GM12878 (cell line): ENCODE measurements around the gene ZC3H15. TPM values are rescaled to one million over a fixed set of nuclear protein-coding genes. Genes with fewer than 3 reads are reported as not detected.

Experiments
- ATAC-seq: fragments of 200-7000 bp; cut with Tn5 transposase; 3 replicates; pipeline ENCODE4 v1.9.1; 2020; ENCODE audit warnings: mild to moderate bottlenecking, moderate library complexity
- BruUV-seq: library from RNA; stranded (reverse); fragments of 400-500 nt; replicated peaks from 2 replicates; lab custom pipeline; 2021; lab: Mats Ljungman, UMichigan
- CTCF ChIA-PET: fragments of 300-600 bp; sonication (Branson Sonifier 250); formaldehyde crosslinking; extraction: SDS; loops from one replicate; lab custom pipeline; 2021; ENCODE audit warnings: inconsistent platforms; lab: Yijun Ruan, JAX
- POLR2A ChIA-PET: fragments of 350-600 bp; formaldehyde crosslinking; extraction: SDS; loops from one replicate; lab custom pipeline; 2021; ENCODE audit warnings: inconsistent platforms; lab: Charles Lee
- RAD21 ChIA-PET: fragments of 300-600 bp; sonication (Branson Sonifier 250); formaldehyde crosslinking; loops from one replicate; lab custom pipeline; 2023; ENCODE audit warnings: antibody characterized with exemption; ENCODE audit not compliant: unreplicated experiment; lab: Charles Lee
- SMC1A ChIA-PET: fragments of 300-600 bp; sonication (Branson Sonifier 250); formaldehyde crosslinking; loops from one replicate; lab custom pipeline; 2023; ENCODE audit not compliant: unreplicated experiment, uncharacterized antibody; lab: Charles Lee
- DNase-seq: peaks from one replicate; pipeline ENCODE4 v3.0.0-alpha.2; 2011; ENCODE audit warnings: low read depth, low spot score
- FAIRE-seq: peaks from 3 replicates; lab custom pipeline; 2011; peaks lifted over from hg19 to GRCh38; lab: Jason Lieb, UNC
- H2AFZ ChIP-seq: 2 replicates; pipeline ENCODE4 v1.6.0; 2011; ENCODE audit warnings: low read depth, low read length, control low read depth; ENCODE audit not compliant: control insufficient read depth
- H3K27ac ChIP-seq: 2 replicates; pipeline ENCODE4 v1.5.1; 2011; ENCODE audit warnings: control low read depth; ENCODE audit not compliant: control insufficient read depth, insufficient read depth
- H3K27me3 ChIP-seq, 2 experiments: replicated peaks in 1 of 2; 2 replicates each; pipeline versions ENCODE4 v1.6.0 to v1.6.1; 2011; ENCODE audit warnings: low read length in 1 of 2; ENCODE audit not compliant: control insufficient read depth in 2 of 2, insufficient read depth in 2 of 2
- H3K36me3 ChIP-seq, 2 experiments: 2 replicates each; pipeline ENCODE4 v1.5.1; 2011; ENCODE audit warnings: low read length in 1 of 2; ENCODE audit not compliant: control insufficient read depth in 2 of 2, insufficient read depth in 2 of 2
- H3K4me1 ChIP-seq: 2 replicates; pipeline ENCODE4 v1.6.1; 2011; ENCODE audit warnings: mild to moderate bottlenecking, low read length, moderate library complexity, mixed read lengths; ENCODE audit not compliant: control insufficient read depth, insufficient read depth
- H3K4me2 ChIP-seq: 2 replicates; pipeline ENCODE4 v1.6.0; 2011; ENCODE audit warnings: control low read depth; ENCODE audit not compliant: control insufficient read depth, insufficient read depth
- H3K4me3 ChIP-seq: fragments of 200-600 bp; sonication (generic); 2 replicates; pipeline ENCODE4 v1.5.1; 2016
- H3K79me2 ChIP-seq: 2 replicates; pipeline ENCODE4 v1.6.0; 2011; ENCODE audit warnings: low read length; ENCODE audit not compliant: control insufficient read depth, insufficient read depth
- H3K9ac ChIP-seq: 2 replicates; pipeline ENCODE4 v1.8.0; 2011; ENCODE audit warnings: low read length, control low read depth, mixed read lengths; ENCODE audit not compliant: control insufficient read depth, insufficient read depth
- H3K9me3 ChIP-seq: replicated peaks from 3 replicates; pipeline ENCODE4 v1.5.1; 2011; ENCODE audit warnings: mild to moderate bottlenecking, low read length; ENCODE audit not compliant: control insufficient read depth, insufficient read depth
- H4K20me1 ChIP-seq: 2 replicates; pipeline ENCODE4 v1.6.0; 2011; ENCODE audit not compliant: control insufficient read depth, insufficient read depth
- BHLHE40 ChIP-seq, 2 experiments: fragments of 450-650 bp in 1 of 2; IDR thresholded peaks; 2 replicates each; pipeline ENCODE4 v1.6.1; 2011 to 2017; ENCODE audit warnings: low read depth in 2 of 2, borderline replicate concordance in 1 of 2, improper control_type of control experiment in 1 of 2, low read length in 1 of 2, mild to moderate bottlenecking in 1 of 2
- MTA3 ChIP-seq: IDR thresholded peaks from 2 replicates; pipeline ENCODE4 v1.6.1; 2012; ENCODE audit warnings: low read length, inconsistent platforms, borderline replicate concordance
- RAD21 ChIP-seq: IDR thresholded peaks from 2 replicates; pipeline ENCODE4 v1.6.1; 2011; ENCODE audit warnings: mild to moderate bottlenecking, low read depth, low read length, moderate library complexity; ENCODE audit not compliant: insufficient read depth
- RAD51 ChIP-seq: fragments of 450-650 bp; IDR thresholded peaks from 2 replicates; pipeline ENCODE4 v1.6.1; 2016; ENCODE audit warnings: moderate library complexity, mild to moderate bottlenecking, inconsistent platforms
- SMC3 ChIP-seq: IDR thresholded peaks from 2 replicates; pipeline ENCODE4 v1.6.1; 2011; ENCODE audit warnings: low read length, improper control_type of control experiment, borderline replicate concordance
- TAF1 ChIP-seq: IDR thresholded peaks from 2 replicates; pipeline ENCODE4 v1.6.1; 2011; ENCODE audit warnings: mild to moderate bottlenecking, low read depth, low read length, borderline replicate concordance
- WGBS: methylation state at CpG from one replicate; pipeline ENCODE4 v1.1.6; 2016; ENCODE audit warnings: low lambda C conversion rate; ENCODE audit not compliant: insufficient replicate concordance, insufficient coverage; ENCODE audit errors: missing lambda C conversion rate; 5-methylcytosine and 5-hydroxymethylcytosine counted together
- in situ Hi-C: fragments of 300-500 bp; cut with MboI; formaldehyde crosslinking; loops from 9 replicates; pipeline ENCODE4 v1.14.3; 2018; ENCODE audit warnings: mixed read lengths
- intact Hi-C: fragments of 100-400 bp; cut with micrococcal nuclease; formaldehyde crosslinking; loops from one replicate; pipeline ENCODE4 v1.14.2; 2022; ENCODE audit not compliant: unreplicated experiment
- polyA plus RNA-seq, 11 experiments: library from polyadenylated mRNA; depleted of rRNA in 4 of 11; unstranded in 6 of 11; stranded (reverse) in 5 of 11; fragments of >200 nt; fragmentation: Nextera tagmentation in 4 of 11; fragmentation: Illumina TruSeq in 1 of 11; extraction: Ambion mirVana in 4 of 11; extraction: Trizol in 1 of 11; gene quantifications; 1 replicate in 1 of 11; 2 replicates in 10 of 11; pipeline versions ENCODE4 v1.2.1 to v1.2.3, GENCODE V29; 2011 to 2016; ENCODE audit warnings: inconsistent platforms in 2 of 11, missing spikeins in 2 of 11, low read depth in 1 of 11
- total RNA-seq, 4 experiments: library from RNA; depleted of rRNA in 3 of 4; stranded (reverse); fragments of >200 nt in 3 of 4; fragmentation: Illumina TruSeq in 1 of 4; extraction: Trizol in 1 of 4; gene quantifications; 2 replicates each; pipeline versions ENCODE4 v1.2.1 to v1.2.3, GENCODE V29; 2013 to 2021
- TF ChIP-seq, protein P1 (sequence below): fragments of 450-650 bp; IDR thresholded peaks from 2 replicates; pipeline ENCODE4 v1.6.1; 2017; ENCODE audit warnings: borderline replicate concordance
- TF ChIP-seq, protein P2 (sequence below), 3 experiments: IDR thresholded peaks in 2 of 3; conservative IDR thresholded peaks in 1 of 3; 2 replicates each; pipeline ENCODE4 v1.5.1; 2011; ENCODE audit warnings: low read depth in 3 of 3, low read length in 3 of 3, mild to moderate bottlenecking in 3 of 3, control low read depth in 2 of 3, moderate library complexity in 2 of 3, inconsistent platforms in 1 of 3, mixed read lengths in 1 of 3; ENCODE audit not compliant: control insufficient read depth in 2 of 3, insufficient read depth in 1 of 3; ENCODE audit errors: extremely low read depth in 1 of 3
- TF ChIP-seq, protein P3 (sequence below): IDR thresholded peaks from 2 replicates; pipeline ENCODE4 v1.6.1; 2011; ENCODE audit warnings: borderline replicate concordance, low read depth, mild to moderate bottlenecking, moderate library complexity, mixed read lengths, low read length; ENCODE audit not compliant: insufficient read depth; ENCODE audit errors: extremely low read length

ZC3H15 gene
- total and polyA plus RNA-seq, 10 of the 15 experiments (the other 5 are each of a cell fraction or from before 2014, with no cell fraction given), result 51.5 to 152 (median 123) TPM

DNA sequence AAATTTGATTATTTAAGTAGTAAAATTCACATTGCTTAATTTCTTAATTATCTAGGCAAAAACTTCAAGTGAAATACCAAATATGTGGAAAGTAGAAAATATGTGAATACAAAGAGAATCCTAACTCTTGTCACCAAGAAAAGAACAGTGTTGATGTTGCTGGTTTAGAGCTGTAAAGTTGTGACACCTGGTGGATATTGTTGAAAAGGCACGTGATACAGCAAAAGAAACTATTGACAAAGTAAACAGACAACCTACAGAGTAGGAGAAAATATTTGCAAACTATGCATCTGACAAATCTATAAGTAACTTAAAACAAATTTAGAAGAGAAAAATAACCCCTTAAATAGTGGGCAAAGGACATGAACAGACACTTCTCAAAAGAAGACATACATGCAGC lies 25.6 kb upstream of the ZC3H15 start:
- Histone ChIP-seq H3K27ac (no peak overlapping the region), H3K4me2 (no peak overlapping the region), H4K20me1 (no peaks in the 10 kb centered on the region), H3K4me1 (no peaks in the 10 kb centered on the region)
- ATAC-seq, result peak; percentile 87
- POLR2A ChIA-PET, result no interaction called here
- CTCF ChIA-PET, result interaction anchor here (0.7 to 1.9 kb wide), 13 partner anchors 9 to 1251 kb away, joined by 3 to 9 read pairs (median 4); partner anchors contain the start of gene ZC3H15
- TF ChIP-seq RAD21, result peak; percentile 83
- TF ChIP-seq, protein P1, sequence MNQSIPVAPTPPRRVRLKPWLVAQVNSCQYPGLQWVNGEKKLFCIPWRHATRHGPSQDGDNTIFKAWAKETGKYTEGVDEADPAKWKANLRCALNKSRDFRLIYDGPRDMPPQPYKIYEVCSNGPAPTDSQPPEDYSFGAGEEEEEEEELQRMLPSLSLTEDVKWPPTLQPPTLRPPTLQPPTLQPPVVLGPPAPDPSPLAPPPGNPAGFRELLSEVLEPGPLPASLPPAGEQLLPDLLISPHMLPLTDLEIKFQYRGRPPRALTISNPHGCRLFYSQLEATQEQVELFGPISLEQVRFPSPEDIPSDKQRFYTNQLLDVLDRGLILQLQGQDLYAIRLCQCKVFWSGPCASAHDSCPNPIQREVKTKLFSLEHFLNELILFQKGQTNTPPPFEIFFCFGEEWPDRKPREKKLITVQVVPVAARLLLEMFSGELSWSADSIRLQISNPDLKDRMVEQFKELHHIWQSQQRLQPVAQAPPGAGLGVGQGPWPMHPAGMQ, result no peak
- 0 out of 2 replicates have a peak, but pooled peaks have one; percentile 23 for TF ChIP-seq RAD51
- TF ChIP-seq, protein P2, sequence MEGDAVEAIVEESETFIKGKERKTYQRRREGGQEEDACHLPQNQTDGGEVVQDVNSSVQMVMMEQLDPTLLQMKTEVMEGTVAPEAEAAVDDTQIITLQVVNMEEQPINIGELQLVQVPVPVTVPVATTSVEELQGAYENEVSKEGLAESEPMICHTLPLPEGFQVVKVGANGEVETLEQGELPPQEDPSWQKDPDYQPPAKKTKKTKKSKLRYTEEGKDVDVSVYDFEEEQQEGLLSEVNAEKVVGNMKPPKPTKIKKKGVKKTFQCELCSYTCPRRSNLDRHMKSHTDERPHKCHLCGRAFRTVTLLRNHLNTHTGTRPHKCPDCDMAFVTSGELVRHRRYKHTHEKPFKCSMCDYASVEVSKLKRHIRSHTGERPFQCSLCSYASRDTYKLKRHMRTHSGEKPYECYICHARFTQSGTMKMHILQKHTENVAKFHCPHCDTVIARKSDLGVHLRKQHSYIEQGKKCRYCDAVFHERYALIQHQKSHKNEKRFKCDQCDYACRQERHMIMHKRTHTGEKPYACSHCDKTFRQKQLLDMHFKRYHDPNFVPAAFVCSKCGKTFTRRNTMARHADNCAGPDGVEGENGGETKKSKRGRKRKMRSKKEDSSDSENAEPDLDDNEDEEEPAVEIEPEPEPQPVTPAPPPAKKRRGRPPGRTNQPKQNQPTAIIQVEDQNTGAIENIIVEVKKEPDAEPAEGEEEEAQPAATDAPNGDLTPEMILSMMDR (IDR thresholded peaks at IDR 0.05 in 2 of 3, conservative IDR thresholded peaks at IDR 0.05 in 1 of 3; ENCODE audit: control insufficient read depth in 2 of 3, extremely low read depth in 1 of 3, insufficient read depth in 1 of 3, low read depth in 3 of 3, low read length in 3 of 3), result peak; percentile 41 to 57 (median 48); a peak in 5 of 6 replicates
- 0 out of 4 replicates have a peak, but pooled peaks of 1 of the 2 experiments have one; percentile 21 for TF ChIP-seq BHLHE40 (IDR thresholded peaks at IDR 0.05; ENCODE audit: borderline replicate concordance in 1 of 2, low read depth in 2 of 2, low read length in 1 of 2)
- no peak for TF ChIP-seq MTA3
- TF ChIP-seq SMC3, result peak; percentile 53; the same call in 1 of the 2 replicates
- no peak for TF ChIP-seq TAF1
- TF ChIP-seq, protein P3, sequence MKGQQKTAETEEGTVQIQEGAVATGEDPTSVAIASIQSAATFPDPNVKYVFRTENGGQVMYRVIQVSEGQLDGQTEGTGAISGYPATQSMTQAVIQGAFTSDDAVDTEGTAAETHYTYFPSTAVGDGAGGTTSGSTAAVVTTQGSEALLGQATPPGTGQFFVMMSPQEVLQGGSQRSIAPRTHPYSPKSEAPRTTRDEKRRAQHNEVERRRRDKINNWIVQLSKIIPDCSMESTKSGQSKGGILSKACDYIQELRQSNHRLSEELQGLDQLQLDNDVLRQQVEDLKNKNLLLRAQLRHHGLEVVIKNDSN, result no peak
- TF ChIP-seq, all 136 proteins: peak for 5
- H3K4me3 ChIP-seq, result no peak overlapping the region
- ChIA-PET SMC1A (interaction anchor here (0.8 to 1.7 kb wide), 6 partner anchors 156 to 831 kb away, joined by 3 to 6 read pairs (median 4); no protein-coding TSS in a partner anchor), RAD21 (interaction anchor here (0.8 to 1.9 kb wide), 8 partner anchors 9 to 1169 kb away, joined by 3 to 8 read pairs (median 4); partner anchors contain the start of gene ZC3H15)
- H3K79me2 ChIP-seq, result no peaks in the 10 kb centered on the region
- no TSS peak for BruUV-seq
- 0% methylated on average over 1 of the region's 1 CpG for WGBS
- no peak overlapping the region for H3K9ac ChIP-seq
- DNase-seq, result no peak
- peak; percentile 90 for FAIRE-seq
- no peaks in the 10 kb centered on the region for H3K36me3 ChIP-seq
- H3K27me3 ChIP-seq, result no peaks in the 10 kb centered on the region
- intact Hi-C loops, result loop anchor here (1.0 to 10.0 kb wide), 4 partner anchors 476 to 1176 kb away; partner anchors contain the start of gene FSIP2
- no peaks in the 10 kb centered on the region for H3K9me3 ChIP-seq
- H2AFZ ChIP-seq, result no peak overlapping the region
- in situ Hi-C loops, result loop anchor here (25.0 kb wide), 1 partner anchor 823 kb away; no protein-coding TSS in a partner anchor
